NCI-H1105 treated with DMSO at 0.1 percent for 48 hours (cell line): Measurements from ENCODE around the gene LRRC8A.
"Not testable (repeated sequence)": the region's sequence is repeated elsewhere in the genome, so short reads cannot be mapped to it uniquely, and the experiment has no call there.

Source experiments
- DNase-seq: peaks from one replicate; lab custom pipeline; 2025; lab: John Stamatoyannopoulos, UW

The LRRC8A gene

DNA sequence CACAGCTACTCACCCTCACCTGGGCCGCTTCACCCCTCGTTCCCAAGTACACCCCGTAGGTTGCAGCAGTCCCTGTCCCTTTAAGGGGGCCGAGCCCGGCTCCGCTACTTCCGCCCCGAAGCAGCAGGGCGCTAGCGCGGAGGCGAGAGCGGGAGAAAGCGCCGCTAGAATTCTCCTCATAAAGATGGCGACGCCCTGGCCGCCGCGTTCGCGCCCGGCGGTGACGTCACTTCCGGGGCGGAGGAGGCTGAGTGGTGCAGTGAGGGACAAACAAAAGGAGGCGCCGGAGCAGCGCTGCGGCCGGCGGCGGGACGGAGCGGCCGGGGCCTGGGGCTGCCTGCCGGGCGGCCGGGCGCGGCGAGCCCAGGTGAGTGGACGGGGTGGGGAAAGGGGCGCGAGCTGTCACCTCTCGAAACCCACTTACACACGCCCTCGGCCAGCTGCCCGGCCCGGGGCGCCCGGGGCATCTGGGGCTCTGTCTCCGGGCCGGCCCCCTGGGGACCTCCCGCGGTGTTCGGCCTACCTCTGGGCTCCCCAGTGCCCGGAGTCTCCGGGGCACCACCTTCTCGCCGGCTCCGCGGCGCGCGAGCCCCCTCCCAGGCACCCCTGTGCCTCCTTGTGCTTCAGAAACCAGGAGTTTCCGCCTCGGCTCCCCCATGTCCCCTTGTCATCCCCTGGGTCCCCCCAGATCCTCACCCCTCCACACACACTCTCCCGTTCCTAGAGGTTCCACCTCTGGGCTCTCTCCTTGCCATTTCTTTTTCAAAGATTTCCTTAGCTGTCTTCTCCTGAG, at the start of gene LRRC8A, which contains the start of gene KYAT1:
Gene LRRC8A (plus strand): TSS at position 250 of the 793 bp plus-strand sequence. CDS start 25,032 bp downstream, outside the sequence.
Gene KYAT1 (minus strand): TSS at position 67 of the 793 bp plus-strand sequence. CDS start 36,545 bp downstream, outside the sequence.
- DNase-seq, result peak; percentile 95

GRCh38 chr9:128833696-128834095, 48.2 kb upstream of the LRRC8A start:
- DNase-seq, result no peak

DNA sequence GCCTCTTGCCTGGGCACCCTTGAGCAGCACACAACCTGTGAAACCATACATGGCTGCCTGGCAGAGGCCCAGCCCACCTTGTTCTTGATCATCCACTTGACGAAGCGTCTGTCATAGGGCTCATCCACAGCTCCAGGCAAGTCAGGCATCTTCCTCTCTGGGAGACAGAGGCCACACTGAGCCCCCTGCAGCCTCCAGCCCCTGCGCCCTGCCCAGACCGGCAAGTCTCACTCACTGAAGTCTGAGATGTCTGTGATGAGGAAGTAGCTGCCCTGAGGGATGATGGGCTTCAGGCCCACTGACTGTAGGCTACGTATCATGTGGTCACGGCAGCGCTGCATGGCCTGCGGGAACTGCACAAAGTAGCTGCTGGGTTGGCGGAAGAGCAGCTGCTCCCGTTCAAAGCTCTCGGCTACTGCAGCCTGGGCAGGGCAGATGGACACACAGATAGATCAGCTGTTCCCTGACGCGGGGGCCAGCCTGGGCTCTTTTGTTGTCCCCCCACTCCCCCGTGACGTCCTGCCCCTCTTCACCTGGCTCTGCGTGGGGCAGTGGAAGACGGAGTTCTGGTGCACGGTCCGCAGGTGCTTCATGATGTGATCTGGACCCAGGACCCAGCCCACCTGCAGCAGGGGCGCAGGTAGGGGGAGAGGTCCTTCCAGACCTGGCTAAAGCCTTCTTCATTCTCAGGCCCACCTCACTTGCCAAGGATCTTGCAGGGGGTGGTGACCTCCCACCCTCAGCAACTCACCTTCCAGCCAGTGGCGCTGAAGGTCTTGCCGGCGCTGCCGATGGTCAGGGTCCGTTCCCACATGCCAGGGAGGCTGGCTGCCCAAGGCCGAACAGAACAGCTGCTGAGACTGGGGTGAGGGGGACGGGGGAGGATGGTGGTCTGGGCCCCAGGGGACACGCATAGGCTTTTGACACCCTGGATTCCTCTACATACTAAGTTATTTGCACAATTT, 46.4 kb upstream of the LRRC8A start:
- DNase-seq, result no peak

- DNase-seq, result no peak
Observed at GRCh38 chr9:128836509-128837145, 45.3 kb upstream of the LRRC8A start.

- no peak for DNase-seq
Observed at GRCh38 chr9:128838338-128838737, 43.6 kb upstream of the LRRC8A start.

DNA sequence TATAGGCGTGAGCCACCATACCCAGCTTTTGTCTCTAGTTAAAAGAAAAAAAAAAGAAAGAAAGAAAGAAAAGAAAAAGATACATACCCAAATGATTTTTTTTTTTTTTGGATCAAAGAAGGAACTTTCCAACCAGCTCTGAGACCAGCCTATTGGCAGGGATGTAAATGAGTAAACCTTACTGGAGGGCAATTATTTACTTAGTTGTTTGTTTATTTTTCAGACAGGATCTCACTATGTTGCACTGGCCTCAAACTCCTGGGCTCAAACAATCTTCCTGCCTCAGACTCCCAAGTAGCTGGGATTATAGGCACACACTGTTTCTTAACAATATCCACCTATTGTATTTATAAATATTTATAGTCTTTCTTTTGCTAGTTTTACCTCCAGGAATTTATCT, 41.4 kb upstream of the LRRC8A start:
- DNase-seq, result no peak

- no peak for DNase-seq
Observed at GRCh38 chr9:128841694-128842492, 40.0 kb upstream of the LRRC8A start.

DNA sequence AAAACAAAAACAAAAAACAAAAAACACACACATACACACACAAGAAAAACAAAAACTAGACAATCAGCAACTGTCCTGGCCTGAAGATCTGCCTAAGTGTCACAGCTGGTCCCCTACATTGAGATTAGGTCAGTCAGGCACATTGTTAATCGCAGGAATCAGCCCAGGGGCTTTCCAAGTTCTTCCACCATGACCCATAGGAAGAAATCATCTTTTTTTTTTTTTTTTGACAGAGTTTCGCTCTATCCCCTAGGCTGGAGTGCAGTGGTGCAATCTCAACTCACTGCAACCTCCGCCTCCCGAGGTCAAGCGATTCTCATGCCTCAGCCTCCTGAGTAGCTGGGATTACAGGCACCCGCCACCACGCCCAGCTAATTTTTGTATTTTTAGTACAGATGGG, 38.8 kb upstream of the LRRC8A start:
- not testable (repeated sequence) for DNase-seq

DNA sequence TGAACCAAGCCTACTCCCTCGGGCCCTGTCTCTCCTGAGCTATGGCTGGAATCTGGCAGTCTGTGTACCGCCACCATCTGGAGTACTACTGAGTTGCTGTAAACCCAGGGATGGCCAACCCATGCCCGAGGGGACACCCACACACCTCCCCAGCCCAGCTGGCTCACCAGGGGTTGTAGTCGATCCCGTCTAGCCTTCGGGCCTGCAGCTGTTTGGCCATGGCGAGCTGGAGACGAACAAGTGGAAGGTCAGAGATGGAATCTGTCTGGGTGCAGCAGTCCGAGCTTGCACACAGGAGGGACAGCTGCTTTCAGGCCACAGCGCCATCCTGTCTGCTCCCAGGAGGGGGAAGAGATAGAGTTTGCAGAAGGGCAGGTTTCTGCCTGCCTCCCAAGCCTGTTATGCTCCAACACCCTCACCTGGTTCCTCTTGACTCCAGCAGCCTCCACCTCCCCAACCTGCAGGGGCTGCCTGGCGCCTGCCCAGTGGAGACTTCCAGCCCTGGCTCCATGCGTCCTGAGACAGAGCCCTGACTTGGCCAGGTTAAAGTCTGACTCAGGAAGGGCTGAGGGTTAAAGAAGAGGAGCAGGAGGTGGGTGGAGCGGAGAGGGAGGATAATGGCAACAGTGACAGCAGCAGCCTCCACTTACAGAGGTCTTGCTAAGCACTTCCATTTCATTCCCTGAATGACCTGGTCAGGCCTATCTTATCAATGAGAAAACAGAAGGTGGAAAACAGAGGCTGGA, 36.6 kb upstream of the LRRC8A start:
- peak; percentile 91 for DNase-seq

- no peak for DNase-seq
Observed at GRCh38 chr9:128846680-128847030, 35.3 kb upstream of the LRRC8A start.

DNA sequence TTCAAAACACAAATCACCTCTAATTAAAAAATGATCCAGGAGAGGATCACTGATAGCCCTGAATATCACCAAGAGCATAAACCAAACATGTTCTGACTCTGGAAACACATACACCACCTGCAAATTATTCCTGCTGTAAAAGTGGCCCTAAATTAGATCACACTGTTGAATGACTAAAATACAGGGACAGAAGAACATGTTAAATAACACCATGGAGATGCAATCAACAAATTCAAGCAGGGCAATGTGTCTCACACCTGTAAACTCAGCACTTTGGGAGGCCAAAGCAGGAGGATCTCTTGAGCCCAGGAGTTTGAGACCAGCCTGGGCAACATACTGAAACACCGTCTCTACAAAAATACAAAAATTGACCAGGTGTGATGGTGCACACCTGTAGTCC, 34.1 kb upstream of the LRRC8A start:
- DNase-seq, result no peak

- DNase-seq, result not testable (repeated sequence)
Observed at GRCh38 chr9:128851024-128851423, 30.9 kb upstream of the LRRC8A start.

DNA sequence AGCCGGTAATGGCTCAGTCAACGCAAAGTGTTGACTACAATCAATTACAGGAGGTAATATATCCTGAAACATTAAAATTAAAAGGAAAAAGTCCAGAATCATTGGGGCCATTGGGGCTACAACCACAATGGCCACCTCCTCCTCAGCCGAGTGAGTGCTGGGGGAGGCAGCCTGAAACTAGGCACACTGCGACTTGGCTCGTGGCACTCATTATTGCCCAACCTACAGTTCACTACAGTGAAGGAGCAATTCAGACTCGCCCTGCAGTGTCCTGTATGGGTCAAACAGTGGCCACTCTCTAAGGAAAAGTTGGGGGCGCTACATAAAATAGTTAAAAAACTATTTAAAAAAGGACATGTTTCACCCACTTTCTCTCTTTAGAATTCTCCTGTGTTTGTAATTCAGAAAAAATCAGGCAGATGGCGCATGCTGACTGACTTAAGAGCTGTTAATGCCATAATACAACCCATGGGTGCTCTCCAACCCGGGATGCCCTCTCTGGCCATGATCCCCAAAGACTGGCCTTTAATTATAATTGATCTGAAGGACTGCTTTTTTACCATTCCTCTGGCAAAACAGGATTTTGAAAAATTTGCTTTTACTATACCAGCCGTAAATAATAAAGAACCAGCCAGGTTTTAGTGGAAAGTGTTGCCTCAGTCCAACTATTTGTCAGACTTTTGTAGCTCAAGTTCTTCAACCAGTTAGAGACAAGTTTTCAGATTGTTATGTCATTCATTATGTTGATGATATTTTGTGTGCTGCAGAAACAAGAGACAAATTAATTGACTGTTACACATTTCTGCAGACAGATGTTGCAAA, 29.9 kb upstream of the LRRC8A start:
- not testable (repeated sequence) for DNase-seq

DNA sequence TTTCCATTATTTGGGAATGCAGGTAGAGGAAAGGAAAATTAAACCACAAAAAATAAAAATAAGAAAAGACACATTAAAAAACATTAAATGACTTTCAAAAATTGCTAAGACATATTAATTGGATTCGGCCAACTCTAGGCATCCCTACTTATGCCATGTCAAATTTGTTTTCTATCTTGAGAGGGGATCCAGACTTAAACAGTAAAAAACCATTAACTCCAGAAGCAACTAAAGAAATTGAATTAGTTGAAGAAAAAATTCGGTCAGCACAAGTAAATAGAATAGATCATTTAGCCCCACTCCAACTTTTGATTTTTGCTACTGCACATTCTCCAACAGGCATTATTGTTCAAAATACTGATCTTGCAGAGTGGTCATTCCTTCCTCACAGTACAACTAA, 29.3 kb upstream of the LRRC8A start:
- DNase-seq, result not testable (repeated sequence)

GRCh38 chr9:128854454-128854853, 27.5 kb upstream of the LRRC8A start:
- not testable (repeated sequence) for DNase-seq

DNA sequence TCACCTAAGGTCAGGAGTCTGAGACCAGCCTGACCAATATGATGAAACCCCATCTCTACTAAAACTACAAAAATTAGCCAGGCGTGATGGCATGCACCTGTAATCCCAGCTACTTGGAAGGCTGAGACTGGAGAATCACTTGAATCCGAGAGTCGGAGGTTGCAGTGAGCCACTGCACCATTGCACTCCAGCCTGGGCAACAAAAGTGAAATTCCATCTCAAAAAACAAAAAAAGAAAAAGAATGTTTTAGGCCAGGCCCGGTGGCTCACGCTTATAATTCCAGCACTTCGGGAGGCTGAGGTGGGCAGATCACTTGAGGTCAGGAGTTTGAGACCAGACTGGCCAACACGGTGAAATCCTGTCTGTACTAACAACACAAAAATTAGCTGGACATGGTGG, 23.5 kb upstream of the LRRC8A start:
- DNase-seq, result not testable (repeated sequence)

DNA sequence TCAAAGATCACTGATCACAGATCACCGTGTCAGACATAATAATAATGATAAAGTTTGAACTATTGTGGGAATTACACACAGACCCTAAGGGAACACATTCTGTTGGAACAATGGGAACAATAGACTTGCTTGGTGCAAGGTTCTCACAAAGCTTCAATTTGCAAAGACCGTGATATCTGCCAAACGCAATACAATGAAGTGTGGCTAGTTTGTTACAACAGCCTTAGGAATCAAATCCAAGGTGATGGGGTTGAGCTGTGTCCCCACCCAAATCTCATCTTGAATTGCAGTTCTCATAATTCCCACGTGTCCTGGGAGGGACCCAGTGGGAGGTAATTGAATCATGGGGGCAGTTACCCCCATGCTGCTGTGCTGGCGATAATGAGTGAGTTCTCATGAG, 21.0 kb upstream of the LRRC8A start:
- no peak for DNase-seq

GRCh38 chr9:128861501-128861900, 20.4 kb upstream of the LRRC8A start:
- DNase-seq, result no peak

DNA sequence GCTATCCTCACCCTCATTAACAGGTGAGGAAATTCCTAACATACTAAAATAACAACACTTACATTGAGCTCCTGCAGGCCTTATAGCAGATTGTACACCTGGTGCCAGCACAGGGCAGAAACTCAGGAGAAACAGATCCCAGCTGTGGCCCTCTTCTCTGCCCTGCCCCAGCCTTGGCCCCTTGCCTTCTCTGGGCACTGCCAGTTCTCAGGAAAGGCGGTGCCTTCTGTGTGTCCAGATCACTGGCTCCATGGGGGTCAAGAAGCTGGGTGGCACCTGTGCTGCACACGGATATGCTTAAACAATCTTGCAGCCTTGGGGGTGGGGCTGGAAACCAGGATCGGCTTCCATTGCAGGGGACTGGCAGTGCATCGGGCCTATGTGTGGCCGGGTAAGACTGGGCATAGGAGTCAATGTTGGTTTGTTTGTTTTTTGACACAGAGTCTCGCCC, 19.5 kb upstream of the LRRC8A start:
- no peak for DNase-seq

- peak; percentile 4 for DNase-seq
Observed at GRCh38 chr9:128863647-128864046, 18.3 kb upstream of the LRRC8A start.
